ENCODE measurements around the gene SLC15A4. TPM values are rescaled to one million over a fixed set of nuclear protein-coding genes. Genes with fewer than 3 reads are reported as not detected.
A peak's percentile ranks its signal among the peaks of the same experiment; 100 is the strongest.

The SLC15A4 gene
- total RNA-seq, 1 donor from 2014 or later, result 23.0 TPM

DNA sequence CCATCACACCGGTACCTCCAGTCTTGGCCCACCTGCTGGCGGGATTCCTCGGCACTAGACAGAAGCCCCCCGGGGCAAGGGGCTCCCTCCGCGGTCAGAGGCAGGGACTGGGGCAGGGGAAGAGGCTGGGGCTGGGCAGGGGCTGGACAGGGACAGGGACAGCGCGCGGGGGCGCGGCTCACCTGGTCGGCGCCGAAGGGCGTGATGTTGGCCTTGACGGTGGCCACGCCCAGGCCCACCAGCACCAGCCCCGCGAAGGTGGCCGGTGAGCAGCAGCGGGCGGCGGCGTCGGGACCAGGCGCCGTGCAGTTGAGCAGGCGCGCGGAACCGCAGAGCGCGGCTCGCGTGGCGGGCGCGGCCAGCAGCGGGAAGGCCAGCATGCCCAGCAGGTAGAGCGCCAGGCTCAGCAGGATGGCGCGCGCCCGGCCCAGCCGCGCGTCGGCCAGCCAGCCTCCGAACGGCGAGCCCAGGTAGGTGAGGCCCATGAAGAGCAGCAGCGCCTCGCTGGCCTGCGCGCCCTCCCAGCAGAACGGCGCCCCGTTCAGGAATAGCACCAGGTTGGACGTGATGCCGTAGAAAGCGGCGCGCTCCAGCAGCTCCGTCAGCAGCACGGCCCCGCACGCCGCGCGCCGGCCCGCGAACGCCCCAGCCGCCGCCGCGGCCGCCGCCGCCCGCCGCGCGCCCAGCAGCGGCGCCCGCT, 392 bp downstream of the SLC15A4 start:
- peaks cover 7% of the 10 kb centered on the region for H3K4me1 Mint-ChIP-seq (ENCODE audit: low read depth, unreplicated experiment)
- peaks cover 4% of the 10 kb centered on the region for H3K36me3 Mint-ChIP-seq (ENCODE audit: unreplicated experiment)
- TF ChIP-seq, protein P1, sequence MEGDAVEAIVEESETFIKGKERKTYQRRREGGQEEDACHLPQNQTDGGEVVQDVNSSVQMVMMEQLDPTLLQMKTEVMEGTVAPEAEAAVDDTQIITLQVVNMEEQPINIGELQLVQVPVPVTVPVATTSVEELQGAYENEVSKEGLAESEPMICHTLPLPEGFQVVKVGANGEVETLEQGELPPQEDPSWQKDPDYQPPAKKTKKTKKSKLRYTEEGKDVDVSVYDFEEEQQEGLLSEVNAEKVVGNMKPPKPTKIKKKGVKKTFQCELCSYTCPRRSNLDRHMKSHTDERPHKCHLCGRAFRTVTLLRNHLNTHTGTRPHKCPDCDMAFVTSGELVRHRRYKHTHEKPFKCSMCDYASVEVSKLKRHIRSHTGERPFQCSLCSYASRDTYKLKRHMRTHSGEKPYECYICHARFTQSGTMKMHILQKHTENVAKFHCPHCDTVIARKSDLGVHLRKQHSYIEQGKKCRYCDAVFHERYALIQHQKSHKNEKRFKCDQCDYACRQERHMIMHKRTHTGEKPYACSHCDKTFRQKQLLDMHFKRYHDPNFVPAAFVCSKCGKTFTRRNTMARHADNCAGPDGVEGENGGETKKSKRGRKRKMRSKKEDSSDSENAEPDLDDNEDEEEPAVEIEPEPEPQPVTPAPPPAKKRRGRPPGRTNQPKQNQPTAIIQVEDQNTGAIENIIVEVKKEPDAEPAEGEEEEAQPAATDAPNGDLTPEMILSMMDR (IDR thresholded peaks at IDR 0.05; ENCODE audit: partially characterized antibody, unreplicated experiment), result no peak
- H3K4me3 Mint-ChIP-seq (ENCODE audit: unreplicated experiment), result peak overlapping the region; percentile 81
- no peak for DNase-seq
- H3K27ac Mint-ChIP-seq (ENCODE audit: unreplicated experiment), result peak overlapping the region; percentile 59
- peaks cover 8% of the 10 kb centered on the region for H3K27me3 Mint-ChIP-seq (ENCODE audit: unreplicated experiment)
- H3K9me3 Mint-ChIP-seq (ENCODE audit: unreplicated experiment), result peaks cover 10% of the 10 kb centered on the region

DNA sequence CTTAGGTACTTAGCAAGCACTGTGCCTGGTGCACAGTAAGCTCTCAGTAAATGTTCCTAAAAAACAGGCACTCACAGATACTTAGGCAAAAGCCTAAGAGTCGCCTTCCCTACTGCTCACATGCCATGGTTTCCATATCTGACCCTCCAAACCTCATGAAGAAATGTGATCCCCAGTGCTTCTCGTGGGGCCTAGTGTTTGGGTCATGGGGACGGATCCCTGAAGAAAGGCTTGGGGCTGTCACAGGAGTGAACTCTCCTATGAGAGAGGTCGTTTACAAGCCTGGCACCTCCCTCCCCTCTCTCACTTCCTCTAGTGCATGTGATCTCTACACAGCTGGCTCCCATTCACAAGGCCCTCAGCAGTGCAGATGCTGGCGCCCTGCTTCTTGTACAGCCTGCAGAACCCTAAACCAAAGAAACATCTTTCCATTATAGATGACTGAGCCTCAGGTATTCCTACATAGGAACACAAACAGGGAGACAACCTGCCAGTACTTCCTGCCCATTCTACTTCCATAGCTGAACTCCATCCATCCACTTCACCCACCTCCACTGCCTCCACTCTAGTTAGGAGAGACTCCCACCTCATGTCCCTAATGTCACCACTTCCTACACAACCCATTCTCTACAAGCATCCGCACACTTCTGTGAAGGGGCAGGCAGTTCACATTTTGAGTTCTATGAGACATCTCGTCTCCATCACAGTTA, 2.9 kb downstream of the SLC15A4 start:
- Mint-ChIP-seq H3K36me3 (ENCODE audit: unreplicated experiment) (peaks cover 4% of the 10 kb centered on the region), H3K4me1 (ENCODE audit: low read depth, unreplicated experiment) (peaks cover 12% of the 10 kb centered on the region), H3K9me3 (ENCODE audit: unreplicated experiment) (peaks cover 10% of the 10 kb centered on the region), H3K27me3 (ENCODE audit: unreplicated experiment) (peaks cover 10% of the 10 kb centered on the region), H3K27ac (ENCODE audit: unreplicated experiment) (no peak overlapping the region), H3K4me3 (ENCODE audit: unreplicated experiment) (peak overlapping the region; percentile 55)
- no peak for DNase-seq
- TF ChIP-seq, protein P1 (IDR thresholded peaks at IDR 0.05; ENCODE audit: partially characterized antibody, unreplicated experiment), result no peak

DNA sequence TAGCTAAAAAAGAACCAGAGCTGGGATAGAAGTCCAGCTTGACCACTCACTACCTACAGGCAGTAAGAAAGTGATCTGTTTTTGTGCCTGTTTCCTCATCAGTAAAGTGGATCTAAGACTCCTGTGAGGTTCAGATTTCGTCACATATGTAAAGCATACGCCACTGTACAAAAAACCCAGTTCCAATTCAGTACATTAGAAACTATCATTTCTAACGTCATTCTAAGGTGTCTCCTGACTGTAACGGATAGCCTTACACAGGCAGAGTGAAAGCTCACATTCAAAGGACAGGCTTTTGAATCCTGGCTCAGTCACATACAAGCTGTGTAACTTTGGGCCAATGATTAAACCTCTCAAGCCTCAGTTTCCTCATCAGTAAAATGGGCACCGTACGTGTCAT, 3.5 kb downstream of the SLC15A4 start:
- no peak for DNase-seq
- peaks cover 10% of the 10 kb centered on the region for H3K9me3 Mint-ChIP-seq (ENCODE audit: unreplicated experiment)
- TF ChIP-seq, protein P1 (IDR thresholded peaks at IDR 0.05; ENCODE audit: partially characterized antibody, unreplicated experiment), result no peak
- H3K36me3 Mint-ChIP-seq (ENCODE audit: unreplicated experiment), result peaks cover 4% of the 10 kb centered on the region
- no peak overlapping the region for H3K4me3 Mint-ChIP-seq (ENCODE audit: unreplicated experiment)
- H3K27ac Mint-ChIP-seq (ENCODE audit: unreplicated experiment), result no peak overlapping the region
- peaks cover 12% of the 10 kb centered on the region for H3K4me1 Mint-ChIP-seq (ENCODE audit: low read depth, unreplicated experiment)
- peaks cover 10% of the 10 kb centered on the region for H3K27me3 Mint-ChIP-seq (ENCODE audit: unreplicated experiment)

DNA sequence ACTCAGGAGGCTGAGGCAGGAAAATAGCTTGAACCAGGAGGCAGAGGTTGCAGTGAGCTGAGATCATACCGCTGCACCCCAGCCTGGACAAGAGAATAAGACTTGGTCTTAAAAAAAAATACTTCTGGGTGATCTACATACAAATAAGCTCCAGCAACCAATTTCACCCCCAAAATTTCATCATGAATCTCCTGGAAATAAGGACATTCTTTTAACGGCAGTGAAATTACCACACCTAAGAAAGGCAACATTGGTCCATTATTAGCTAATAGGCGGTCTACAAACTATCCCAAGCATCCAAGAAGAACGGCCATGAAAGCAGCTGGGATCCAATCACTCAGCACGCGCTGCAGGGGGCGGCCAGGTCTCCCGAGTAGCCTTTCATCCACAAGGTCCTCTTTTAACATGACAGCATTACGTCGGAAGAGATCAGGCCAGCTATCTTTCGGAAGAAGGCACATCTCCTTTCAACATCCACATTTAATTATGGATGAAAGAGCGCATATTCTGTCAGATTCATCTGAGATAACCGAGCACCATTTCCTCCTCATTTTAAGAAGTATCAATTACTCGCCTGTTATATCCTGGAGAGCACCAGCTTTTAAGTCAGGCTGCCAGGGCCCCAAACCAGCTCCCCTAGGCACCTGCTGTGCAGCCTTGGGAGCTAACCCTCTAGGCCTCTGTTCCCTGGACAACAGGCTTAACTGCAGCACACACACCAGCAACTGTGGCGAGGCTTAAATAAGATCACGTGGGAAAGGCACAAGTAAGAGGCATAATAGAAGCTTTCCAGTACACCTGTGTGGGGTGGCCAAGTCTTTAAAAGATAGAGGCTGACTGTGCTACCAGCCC, 4.2 kb downstream of the SLC15A4 start:
- H3K4me3 Mint-ChIP-seq (ENCODE audit: unreplicated experiment), result no peak overlapping the region
- peaks cover 7% of the 10 kb centered on the region for H3K9me3 Mint-ChIP-seq (ENCODE audit: unreplicated experiment)
- no peak overlapping the region for H3K27ac Mint-ChIP-seq (ENCODE audit: unreplicated experiment)
- H3K27me3 Mint-ChIP-seq (ENCODE audit: unreplicated experiment), result peaks cover 5% of the 10 kb centered on the region
- DNase-seq, result no peak
- peaks cover 8% of the 10 kb centered on the region for H3K36me3 Mint-ChIP-seq (ENCODE audit: unreplicated experiment)
- TF ChIP-seq, protein P1 (IDR thresholded peaks at IDR 0.05; ENCODE audit: partially characterized antibody, unreplicated experiment), result no peak
- peaks cover 11% of the 10 kb centered on the region for H3K4me1 Mint-ChIP-seq (ENCODE audit: low read depth, unreplicated experiment)

Measured in glutamatergic neuron (in vitro differentiated cells).